Fibroblast of skin of scalp (primary cell): ENCODE measurements around the gene TMEM132E.

Experiments
- DNase-seq: peaks from one replicate; pipeline ENCODE4 v3.0.0-alpha.2; 2013

The TMEM132E gene

DNA sequence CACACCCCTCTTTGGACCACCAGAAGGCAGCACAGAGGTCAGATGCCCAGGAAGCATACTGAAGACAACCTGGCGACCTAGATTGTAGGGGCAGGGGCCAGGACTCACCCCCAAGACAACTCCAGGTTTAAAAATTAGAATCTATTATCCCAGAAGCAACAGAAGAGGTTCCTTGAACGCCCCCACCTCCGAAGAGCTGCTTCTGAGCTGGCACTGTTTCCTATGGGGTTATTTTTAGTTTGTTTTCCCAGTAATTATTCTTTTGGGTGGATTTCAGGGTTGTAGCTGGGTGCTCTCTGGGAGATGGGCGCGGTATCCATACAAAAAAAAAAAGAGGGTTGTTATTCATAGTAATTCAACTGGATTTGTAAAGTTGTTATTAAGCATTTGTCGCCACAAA, 10.4 kb upstream of the TMEM132E start:
- DNase-seq: no peak

DNA sequence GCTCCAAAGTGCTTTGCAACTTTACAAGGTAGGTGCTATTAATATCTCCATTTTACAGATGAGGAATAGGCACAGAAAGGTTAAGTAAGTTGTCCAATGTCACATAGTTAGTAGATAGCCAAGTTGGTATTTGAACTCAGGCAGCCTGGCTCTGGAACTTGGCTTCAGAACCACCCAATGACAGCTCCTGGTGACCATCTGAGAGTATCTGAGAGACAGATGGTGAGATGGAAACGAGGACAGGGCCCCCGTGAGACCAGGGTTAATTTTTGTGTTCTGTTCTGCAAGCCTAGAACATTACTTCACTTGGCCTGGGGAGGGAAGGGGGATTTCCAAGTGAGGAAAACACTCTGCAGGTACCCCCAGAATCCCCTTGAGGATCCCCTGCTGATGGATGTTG, 9.8 kb upstream of the TMEM132E start:
- no peak for DNase-seq

DNA sequence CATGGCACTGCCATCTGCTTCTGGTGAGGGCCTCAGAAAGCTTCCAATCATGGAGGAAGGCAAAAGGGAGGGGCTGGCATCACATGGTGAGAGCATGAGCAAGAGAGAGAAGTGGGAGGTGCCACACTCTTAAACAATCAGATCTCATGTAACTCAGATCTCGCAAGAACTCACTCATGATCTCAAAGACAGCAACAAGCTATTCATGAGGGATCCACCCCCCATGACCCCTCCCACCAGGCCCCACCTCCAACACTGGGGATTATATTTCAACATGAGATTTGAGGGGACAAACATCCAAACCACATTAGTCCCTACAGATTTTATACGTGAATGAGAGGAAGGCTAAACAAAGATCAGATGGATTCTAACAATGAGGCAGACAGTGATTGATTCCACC, 8.9 kb upstream of the TMEM132E start:
- no peak for DNase-seq

DNA sequence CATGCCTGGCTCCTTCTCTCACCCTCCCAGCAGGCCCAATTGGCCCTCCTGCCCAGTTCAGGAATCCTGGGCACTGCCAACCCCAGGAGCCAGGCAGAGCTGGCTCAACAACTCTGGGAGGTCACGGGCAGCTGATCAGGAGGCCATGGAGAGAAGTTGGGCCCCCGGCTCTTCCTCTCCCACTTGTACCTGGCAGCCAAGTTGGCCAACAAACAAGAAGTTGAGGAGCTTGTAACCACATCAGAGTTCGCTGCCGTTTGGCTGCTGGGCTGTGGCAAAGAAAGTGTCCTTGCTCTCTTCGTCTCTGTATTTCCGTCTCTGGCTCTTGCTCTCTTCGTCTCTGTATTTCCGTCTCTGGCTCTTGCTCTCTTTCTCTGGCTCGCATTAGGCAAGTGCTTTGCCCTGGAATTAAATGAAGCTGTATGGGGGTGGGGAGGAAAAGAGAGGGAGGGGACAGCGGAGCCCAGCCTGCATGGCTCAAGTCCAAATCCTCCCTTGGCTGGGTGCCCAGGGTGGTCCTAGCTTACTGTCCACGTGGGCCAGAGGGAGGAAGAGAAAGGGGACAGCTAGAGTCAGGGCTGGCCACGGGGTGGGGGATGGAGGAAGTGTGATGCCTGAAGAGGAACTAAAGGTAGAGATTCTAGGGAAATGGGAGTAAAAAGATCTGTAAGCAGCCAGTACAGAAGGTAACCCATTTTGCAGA, 7.8 kb upstream of the TMEM132E start:
- no peak for DNase-seq

DNA sequence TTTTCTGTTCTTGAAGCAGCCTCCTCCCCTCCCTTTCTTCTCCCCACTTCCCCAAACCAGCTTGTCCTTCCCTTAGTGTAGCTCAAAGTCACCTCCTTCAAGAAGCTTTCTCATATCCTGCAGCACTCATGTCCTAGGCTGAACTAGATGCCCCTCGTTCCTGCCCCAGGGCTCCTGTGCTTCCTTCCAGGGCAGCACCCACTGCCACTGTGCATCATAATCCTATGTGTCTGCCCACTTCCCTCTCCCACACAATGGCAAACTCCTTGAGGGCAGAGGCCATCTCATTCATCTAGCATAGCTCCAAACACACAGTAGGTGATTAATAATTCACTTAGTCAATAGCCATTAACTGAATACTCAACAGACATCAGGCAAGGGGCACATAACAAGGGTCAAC, 6.9 kb upstream of the TMEM132E start:
- DNase-seq: no peak

DNA sequence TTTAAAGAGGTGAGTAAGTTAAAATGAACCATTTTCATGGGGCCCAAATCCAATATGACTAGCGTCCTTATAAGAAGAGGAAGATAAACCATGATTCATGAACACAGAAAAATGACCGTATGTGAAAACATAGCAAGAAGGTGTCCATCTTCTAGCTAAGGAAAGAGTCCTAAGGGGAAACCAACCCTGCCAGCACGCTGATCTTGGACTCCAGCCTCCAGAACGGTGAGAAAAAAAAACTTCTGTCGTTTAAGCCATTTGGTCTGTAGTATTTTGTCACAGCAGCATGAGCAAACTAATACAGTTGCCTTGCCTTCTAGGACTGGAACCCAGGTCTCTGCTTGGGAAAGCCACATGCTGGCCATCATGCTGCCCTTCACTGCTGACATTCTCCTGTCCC, 4.2 kb upstream of the TMEM132E start:
- no peak for DNase-seq

DNA sequence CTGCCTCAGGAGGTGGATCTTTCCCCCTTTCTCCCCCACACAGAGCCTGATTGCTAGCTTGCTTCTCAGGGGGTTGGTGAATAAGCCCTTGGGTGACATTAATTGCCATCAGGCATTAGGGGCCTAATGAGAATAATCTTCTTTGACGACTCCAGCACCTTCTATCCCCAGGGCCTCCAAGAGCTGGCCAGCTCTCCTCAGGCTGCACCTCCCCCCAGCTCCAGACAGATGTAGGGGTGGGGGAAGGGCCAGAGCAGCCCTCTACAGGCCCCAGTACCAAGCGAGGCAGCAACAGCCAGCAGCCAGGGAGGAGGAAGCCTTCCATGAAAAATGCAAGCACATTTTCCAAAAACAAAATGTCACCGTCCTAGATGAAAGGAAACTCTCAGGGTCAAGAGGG, 1.4 kb upstream of the TMEM132E start:
- DNase-seq: no peak

DNA sequence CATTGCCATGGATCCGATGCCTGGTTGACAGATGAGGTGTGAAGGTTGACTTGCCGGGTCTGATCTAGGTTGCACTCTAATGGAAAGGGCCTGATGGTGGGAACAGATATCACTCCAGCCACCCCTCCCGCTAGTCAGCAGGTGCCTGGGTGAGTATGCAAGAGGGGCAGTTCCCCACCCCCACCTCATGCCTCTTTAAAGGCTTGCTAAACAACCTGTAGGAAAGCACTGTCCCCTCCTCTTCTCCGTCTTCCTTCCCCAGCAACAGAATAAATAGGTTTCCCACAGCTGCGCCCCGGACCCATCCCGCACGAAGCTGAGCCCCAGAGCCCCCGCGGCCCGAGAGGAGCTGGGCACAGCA, 746 bp upstream of the TMEM132E start:
- no peak for DNase-seq

DNA sequence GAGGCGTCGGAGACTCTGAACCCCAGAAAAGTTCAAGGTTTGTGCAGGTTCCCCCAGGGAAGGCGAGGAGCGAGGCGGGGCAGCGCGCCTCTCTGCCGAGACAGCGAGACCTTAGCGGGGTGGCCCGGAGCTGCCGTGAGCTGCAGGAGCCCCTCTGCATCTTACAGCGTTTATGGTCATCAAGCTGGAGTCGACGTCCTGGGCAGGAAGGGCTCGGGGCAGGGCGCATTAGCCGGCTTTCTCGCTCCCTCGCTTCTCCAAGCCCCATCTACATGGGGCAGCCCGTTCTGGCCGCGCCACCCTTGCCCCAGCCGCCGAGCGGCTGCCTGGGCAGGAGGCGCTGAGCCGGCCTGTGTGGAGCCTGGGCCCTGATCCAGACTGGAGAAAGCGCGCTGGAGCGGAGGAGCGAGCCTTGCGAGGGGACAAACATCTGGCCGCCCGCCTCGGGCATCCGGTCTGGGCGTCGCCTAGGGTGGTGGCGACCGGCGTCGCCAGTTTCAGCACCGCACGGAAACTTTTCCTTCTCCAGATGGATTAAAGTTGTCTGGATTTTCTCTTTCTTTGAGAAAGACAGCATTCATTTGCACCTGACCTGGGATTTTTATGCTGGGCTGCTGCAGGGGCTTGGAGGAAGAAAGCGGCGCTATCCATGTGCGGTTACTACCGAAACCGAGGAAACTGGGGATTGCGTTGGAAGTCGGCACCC, 750 bp downstream of the TMEM132E start:
- no peak for DNase-seq

DNA sequence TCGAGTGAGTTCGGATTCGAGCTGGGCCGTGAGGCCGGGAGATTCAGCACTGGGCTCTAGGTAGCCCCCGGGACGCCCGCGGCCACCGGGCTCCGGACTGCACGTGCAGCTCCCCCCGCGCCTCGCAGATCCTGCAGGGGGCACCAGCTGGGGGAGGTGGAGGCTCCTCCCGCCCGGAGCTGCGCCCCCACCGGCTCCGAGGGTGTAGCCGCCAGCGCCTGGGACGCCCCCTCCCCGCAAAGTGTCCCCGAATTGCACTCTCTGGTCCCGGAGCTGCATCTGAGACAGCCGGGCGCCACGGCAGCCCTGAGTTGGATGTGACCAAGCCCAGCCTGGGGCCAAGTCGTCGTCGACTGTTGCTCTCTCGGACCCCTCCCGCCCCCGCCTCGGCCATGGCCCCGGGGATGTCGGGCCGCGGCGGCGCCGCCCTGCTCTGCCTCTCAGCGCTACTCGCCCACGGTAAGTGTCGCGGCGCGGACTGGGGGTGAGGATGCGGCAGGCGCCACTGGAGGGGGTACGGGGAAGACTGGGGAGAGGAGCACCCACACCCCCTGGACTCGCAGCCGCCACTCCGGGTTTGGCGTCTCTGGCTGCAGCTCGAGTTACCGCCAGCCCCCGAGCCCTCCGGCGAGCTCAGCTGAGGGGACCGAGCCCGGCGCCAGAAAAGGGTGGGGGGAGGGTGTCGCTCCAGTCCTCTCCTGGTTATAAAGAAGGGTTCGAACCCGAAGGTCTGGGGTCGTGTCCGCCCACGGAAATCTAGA, 1.5 kb downstream of the TMEM132E start:
- DNase-seq: no peak

DNA sequence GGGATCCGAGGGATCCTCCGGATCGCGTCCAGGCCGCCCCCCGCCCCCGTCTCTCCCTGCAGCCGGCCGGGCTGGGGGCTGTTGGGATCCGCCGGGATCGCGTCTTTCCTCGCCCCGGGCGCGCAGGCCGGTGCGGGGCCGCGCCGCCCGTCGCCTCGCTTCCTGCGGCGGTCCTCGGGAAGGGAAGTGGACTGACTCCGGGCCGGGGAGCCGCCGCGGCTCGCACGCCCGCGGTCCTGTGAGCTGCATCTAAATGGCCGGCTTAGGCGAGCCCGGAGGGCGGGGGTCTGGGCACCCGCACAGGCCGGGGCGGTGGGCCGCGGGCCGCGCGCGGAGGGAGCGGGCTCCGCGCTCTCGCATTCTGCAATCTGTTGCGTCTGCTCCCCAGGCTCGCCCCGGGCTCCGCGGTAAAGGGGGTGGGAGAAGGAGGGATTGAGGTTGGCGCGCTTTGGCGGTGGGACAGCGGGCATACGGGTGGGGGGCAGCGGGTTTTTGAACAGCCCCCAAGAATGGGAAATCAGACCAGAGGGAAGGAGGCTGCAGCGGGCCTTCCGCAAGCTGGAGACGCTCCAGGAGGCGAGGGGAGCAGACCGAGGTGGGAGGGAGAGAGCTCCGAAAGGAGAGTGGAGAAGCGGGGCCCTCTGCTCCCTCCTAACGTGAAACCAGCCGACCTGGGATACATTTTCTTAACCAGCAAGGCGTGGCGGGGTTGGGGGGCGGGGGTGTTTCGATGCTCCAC, 2.2 kb downstream of the TMEM132E start:
- no peak for DNase-seq

DNA sequence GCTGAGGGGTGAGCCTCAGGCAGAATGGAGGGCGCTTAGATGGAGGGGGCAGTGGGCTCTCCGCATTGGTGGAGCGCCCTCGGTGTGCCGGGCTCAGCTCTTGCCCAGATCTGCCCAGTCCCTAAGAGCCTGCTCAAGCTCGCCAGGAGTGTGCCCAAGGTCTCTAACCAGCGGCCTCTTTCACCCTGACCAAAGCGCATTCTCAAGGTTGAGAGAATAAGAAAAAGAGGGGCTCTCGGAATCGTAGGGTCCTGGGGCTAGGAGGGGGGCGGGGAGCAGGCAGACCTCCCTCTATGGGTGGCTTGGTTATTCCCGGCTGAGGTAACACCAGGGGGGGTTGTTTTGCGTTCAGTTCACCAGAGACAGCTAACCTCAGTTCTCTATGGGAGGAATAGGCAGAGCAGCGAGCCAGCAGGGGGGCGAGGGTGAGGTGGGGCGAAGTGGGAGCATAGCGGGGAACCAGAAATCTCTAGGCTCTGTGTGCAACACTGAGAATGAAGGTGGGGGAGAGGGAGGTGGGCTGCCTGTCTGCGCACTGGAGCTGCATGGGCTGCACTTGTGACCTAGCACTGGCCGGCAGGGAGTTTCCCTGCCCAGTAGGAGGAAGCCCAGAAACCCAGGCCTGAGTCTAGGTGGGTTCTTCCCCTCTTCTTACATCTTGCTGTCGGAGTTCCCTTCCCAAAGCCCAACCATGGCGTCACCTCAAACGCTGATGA, 3.0 kb downstream of the TMEM132E start:
- no peak for DNase-seq

DNA sequence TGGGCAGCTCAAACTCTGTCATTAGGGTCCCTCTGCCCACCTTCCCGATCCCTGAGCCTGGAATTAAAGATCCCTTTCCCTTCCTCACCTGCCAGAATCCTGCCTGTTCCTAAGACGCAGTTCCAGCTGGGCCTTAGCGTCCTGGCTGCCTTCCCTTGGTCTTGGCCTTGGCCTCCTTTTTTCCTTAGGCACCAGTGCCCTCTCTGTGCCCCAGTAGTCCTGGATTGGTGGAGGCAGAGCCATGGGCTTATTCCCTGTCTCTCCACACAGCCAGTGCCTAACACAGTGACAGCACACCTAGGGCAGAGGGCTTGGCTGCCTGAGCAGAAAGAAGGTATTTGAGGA, 3.5 kb downstream of the TMEM132E start:
- DNase-seq: no peak

DNA sequence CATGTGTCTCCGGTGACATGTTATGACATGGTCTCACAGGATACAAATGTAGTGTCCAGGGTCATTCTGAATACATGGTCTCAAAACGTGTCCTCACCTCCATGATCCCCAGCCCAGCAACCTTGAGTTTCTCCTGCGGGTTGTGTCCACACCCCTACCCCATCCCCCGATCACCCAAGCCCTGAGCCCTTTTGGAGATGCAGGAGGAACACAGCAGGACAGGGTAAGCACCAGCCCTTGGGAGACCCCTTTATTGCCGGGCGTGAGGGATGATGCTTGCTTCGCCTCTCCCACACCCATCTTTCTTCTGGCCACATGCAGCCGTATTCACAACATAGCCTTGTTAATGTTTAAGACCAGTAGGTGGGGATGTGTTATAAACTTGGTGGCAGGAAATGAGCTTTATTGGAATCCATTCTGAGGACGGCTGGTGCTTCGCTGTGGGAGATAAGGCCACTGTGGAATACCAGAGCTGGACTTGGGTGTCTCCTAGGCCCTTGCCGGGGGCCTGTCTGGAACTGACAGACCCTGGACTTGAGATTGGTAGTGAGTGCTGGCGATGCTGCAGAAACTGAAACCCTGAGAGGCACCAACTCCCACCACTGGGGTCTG, 5.5 kb downstream of the TMEM132E start:
- peak; percentile 6 for DNase-seq

DNA sequence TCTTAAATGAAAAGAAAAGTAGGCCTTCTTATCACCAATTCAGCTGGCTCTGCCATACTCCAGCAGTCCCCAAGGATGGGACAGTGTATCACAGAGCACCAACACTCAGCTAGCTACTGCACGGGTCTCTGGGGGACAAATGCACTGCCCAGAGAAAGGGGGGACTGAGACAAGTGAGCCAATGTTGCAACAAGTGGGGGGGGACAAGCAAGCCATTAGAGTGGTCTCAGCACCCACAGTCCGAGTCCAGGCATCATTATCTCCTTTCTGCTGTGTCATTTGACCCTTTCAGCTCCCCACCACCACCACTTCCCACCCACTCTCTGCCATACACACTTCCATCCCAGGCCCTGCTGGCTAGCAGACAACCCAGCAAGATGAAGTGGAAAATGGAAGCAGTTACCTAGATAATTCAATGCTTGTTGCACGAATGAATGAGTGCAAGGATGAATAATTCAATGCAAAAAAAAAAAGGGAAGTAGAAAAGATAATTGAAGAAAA, 7.0 kb downstream of the TMEM132E start:
- DNase-seq: no peak

DNA sequence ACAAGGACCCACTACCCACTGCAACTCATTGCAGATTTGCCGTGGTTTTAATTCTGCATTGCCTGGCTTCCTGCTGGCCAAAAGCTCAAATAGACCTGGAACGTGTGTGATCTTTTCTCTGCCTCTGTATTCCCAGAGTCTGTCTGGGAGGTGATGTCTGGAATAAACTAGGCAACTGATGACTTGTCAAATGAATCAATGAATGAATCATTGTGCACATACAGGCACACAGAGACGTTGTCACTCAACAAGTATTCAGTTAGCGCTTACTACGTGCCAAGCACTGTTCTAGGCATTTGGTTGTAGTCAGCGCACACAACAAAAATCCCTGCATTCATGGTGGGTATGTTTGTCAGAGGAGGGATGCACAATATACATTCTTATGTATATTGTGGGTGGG, 8.9 kb downstream of the TMEM132E start:
- no peak for DNase-seq

DNA sequence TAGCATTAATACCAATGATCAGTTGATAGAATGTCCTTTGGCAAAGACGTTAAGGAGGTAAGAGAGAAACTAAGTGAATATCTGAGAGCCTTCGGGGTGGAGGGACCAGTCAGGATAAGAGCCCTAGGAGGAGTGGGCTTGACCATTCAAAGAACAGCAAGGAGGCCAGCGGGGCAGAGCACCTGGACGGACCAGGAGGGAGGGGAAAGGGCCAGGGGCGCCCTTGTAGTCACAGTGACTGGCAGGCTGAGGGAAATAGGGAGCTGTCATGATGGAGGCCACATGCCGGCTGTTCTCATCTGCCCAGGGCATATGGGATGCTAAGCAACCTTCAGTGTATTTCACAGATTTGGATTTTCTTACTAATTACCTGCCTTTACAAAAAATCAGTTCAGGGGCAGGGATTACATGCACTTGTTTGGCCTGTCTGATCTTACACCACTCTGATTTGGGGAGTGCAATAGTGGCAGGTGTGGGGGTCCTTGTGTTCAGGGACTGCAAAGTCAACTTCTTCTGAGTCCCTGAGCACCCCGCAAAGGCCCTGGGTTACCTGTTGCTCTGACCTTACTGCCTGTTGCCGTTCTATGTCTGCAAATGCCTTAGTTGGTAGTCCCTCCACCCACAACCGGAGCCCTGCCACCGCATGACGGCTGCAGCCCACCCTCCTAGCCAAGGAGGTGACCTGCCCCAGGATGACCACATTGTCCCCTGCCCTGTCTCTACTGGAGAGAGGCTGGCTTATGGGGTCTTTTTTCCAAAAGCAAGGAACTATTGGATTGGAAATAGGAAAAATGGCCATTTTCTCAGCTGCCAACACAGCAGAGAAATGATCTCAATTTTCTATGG, 10.0 kb downstream of the TMEM132E start:
- no peak for DNase-seq

DNA sequence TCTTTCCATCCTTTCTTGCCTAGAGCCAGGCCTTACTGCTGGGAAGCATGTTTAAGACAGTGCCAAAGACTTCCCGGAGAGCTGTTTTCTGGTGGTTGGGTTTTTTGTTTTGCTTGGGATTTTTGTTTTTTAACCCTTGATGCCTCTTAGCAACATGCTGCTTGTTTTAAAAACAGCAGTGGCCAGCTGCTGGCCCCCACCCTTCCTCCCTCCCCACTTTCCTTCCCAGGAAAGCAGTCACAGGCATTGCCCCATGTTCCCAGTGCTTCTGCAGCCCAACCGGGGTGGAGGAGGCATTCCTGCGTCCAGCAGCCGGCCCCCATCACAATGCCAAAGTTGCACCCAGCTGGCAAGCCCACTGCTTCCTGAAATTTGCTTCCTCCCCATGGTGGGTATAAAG, 12.6 kb downstream of the TMEM132E start:
- DNase-seq: no peak

DNA sequence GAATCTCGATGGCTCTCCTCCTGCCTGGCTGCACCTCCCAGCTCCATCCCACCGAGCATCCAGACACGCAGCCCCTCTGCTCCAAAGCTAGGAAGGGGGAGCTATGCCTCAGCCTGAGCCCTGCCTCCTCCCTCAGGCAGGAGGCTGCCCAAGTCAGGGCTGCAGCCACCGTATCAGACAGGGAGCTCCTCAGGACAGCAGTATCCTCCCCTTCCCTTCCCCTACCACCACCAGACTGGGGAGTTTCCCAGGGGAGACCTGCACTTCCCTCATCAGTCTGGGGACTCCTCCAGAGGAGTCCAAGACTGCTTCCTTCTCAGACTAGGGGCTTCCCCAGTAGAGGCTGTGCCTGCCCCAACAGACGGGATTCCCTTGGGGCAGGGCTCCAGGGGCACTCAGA, 17.5 kb downstream of the TMEM132E start:
- DNase-seq: no peak

DNA sequence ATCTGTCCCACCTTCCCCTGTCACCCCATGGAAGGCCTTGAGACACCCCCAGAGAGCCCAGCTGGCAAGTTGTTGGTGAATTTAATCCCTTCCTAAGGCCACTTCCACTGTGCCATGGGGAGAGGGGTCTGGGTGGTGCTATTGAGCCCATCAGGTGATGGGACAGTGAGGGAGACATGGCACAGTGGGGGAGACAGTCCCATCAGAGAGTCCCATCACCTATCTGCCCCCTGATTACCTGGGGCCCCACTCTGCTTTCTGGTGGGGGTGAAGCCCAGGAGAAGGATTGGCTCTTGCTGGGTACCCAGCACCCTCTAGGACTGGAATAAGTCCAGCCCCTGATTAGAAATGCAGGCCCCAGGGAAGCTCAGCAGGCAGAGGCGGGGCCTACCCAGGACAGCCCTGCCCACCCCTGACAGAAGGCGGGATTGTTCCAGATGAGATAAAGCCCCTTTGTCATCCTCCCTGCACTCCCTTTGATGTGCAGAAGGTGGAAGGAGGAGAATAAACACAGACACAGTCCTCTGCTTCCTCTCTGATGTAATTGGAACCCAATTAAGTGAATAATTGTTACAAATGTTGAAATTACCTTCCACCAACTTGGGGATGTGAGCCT, 18.9 kb downstream of the TMEM132E start:
- DNase-seq: no peak

DNA sequence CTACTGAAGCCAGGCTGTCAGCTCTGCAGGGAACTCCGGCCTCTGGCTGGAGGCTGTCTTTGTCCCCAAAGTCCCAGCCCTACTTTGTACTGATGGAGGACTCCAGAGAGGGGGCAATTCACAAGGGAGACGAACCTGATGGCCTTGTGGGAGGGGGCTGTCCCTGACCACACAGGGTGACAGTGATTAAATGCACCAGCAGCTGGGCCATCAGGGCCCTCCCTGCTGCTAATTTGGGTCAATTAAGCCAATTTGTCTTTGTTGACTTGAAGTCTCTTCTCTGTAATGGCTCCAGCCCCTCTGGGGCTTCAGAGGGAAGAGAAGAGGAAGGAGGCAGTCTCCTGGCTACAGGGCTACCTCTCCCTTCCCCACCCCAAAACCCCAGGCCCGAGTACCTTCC, 22.0 kb downstream of the TMEM132E start:
- DNase-seq: no peak
